Activated CD4-positive, alpha-beta T cell treated with anti-CD3 and anti-CD28 coated beads for 4 hours (primary cell): ENCODE data around the gene PDLIM1.

Experiments
- DNase-seq, 2 donors: peaks; one replicate each; pipeline ENCODE4 v3.0.0-alpha.2; 2020

The PDLIM1 gene

DNA sequence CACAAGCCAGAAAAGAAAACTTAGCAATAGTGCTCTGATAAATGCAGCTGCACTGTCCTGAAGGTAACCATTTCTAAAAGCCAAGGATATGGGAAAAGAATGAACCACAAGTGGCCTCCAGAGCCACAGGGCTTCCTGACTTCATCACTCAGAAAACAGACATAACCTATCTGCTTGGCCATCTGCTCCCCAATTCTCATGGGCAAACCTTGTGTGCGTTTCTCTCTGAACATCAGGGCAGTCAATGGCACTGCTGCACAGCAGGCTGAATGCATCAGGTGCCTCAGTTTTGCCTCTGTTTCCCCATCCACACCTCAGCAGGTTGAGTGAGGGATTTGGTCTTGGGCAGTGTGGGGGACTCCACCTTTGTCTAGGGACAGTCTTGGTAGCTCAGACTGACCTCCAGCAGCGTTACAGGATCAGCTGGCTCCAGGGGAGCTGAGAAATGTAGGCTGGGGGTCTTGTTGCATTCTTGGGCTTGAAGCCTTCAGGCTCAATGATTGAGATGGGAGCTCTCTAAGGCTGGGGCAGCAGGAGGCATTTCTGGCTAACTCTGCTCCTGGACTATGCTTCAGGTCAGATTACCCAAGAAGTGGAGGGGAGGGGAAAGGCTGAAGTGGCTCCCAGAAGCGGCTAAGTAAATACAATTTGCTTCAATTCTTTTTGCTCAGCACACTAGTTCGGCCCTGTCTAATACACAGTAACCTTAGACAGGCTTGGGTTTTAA, 23.6 kb upstream of the PDLIM1 start:
- DNase-seq = no peak

DNA sequence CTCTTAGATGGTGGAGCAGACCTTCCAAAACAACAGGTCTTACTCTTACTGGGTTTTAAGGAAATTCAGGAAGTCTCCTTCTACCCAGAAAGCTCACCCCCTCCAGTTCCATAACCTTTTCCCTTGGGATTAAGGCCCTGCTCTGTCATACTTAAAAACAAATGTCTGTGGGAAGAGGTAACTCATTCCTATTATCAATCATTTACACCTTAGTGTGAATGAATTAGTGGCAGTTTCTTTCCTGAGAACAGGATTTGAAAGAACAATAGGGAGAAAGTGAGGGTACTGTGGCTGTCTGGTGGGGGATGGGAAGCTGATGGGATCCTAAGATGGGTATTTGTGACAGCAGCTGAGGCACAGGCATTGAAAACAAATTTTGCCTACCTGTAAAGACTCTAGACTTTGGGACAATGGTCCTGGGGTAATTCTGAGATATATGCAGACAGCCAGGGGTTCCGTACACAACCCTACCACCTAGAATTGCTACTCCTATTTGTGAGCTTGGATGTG, 22.2 kb upstream of the PDLIM1 start:
- no peak for DNase-seq

DNA sequence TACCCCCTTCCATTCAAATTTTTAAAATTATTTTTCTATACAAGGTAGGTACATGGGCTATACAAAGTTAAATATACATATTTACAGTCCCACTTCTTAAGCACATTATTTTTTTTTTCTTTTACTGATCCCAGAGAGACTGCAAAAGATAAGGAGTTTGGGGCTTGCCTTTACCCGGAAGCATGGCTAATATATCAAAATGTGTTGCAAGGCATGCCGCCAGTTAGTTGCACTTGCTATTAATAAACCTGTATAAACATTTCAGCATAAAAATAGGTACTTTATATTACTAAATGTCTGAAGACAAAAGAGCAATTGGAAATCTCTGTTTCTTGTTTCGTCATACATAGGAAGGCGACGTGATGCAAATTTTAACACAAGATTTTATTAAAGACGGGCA, 21.5 kb upstream of the PDLIM1 start:
- no peak for DNase-seq

DNA sequence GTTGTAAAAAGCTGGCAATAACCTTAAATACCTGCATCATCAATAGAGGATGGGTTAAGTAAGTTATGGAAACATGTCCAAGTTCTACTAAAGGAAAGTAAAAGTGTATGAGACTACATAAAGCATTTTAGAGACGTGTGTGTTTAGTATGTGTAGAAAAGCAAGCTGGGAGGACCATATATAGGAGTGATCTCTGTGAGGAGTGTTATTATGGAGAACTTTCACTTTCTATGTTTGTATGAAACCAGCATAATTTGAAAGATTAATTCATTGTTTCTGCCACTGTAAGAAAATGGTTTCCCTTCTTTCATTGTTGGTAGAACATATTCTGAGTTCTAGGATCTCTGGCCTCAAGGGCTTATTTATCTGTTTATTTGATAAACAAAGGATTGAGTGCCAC, 19.2 kb upstream of the PDLIM1 start:
- DNase-seq = no peak

DNA sequence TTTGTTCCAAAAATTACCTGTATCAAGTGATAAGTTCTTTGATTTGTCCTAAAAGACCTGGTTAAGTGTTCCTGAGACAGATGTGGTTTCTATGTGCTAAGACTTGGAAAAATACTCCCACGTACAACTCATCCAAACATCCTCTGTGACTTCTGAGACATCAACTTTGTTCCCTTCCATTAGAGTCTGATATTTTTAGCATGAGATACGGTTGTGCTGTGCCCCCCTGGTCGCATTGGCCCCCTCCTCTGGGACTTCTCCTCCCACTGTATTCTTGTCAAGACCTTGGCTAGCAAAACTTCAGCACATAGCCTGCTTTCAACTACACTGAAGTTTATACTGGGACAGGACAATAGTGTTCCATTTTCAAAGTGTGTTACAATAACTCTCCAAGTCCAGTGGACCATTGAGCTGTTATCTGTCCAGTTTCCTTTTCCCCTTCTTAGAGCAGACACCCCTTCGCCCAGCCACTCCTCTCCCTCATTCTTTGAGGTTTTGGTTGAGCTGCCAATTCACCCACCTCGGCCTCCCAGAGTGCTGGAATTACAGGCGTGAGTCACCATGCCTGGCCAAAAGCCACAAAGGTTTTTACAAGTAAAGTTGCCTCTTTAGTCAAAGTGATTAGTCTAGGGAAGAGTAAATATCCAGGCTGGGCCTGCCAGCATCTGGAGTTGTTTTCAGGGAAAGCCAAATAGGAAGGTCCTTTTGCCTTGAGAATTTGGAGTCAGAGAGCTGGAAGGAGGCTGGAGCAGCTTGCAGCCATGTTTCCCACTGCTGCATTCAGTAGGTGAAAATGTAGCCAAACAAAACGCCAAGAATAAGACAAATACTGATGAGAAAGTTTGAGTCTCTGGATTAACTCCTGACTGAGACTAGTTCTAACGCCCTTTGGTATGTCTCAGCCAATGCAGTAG, 17.8 kb upstream of the PDLIM1 start:
- DNase-seq = no peak

DNA sequence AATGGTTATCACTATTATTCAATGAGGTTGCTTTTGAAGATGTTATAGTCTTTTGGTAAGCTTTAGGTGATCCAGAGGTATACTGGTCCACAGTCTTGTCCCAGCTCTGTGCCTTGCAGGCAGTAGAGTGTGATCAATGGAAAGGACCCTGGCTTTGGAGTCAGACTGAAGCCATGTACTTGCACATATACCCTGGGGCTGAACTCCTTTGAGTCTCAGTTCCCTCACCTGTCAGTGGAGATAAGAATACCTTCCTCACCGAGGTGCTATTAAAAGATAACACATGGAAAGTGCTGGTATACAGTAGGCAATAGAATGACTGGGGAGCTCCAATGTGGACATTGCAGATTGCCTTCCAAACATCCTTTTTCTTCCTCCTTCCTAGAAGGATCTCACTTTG, 16.0 kb upstream of the PDLIM1 start:
- DNase-seq = no peak

DNA sequence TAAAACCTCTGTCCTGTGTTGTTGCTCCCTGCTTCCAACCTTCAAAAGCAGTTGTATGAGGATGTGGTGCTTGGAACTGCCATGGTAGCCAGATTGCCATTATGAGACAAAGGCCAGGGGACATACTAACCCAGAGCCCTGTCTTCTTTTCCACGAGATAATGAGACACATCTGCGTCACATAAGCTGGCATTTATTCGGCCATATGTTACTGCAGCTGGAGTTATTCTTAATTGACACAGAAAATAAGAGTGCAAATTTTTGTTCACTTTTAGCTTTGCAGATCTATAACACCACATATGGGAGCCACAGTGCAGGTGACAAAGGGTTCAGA, 15.5 kb upstream of the PDLIM1 start:
- no peak for DNase-seq

DNA sequence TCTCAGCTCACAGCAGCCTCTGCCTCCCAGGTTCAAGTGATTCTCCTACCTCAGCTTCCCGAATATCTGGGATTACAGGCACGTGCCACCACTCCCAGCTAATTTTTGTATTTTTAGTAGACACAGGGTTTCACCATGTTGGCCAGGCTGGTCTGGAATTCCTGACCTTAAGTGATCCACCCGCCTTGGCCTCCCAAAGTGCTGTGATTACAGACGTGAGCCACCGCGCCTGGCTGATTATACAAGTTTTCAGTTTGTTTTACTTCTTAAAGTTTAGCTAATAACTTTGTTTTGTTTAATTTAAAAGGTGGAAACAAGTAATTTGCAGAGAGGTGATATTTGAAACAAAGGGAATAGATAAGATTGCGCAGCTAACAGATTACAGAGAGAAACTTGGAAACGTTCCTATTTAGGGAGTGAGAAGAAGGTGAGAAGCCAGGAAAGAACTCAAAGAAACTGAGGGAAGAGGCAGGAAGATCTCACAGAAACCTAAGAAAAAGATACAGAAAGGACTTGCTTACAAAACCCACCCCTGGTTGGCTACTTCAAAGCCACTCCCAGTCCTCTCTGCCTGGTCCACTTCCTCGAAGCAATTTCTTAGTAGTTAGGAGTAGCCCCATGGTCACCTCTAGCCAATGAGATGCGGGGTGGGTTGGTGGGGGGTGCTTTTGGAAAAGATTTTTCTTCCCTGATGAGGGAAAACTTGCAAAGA, 15.0 kb upstream of the PDLIM1 start:
- no peak for DNase-seq

DNA sequence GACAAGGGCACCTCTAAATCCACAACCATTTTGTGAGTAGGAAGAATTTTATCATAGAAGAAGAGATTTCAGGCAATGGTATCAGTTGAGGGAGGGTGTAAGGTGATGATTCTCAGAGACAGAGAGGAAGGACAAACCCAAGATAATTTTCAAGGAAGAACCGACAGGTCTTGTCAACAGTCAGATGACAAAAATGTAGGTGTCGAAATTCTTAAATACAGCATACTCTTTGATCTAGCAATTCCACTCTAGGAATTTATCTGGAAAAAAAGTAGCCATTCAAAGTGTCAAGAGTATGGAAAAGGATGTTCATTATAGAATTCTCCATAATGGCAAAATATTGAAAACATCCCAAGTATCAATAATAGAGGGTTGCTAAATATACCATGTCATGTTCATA, 14.2 kb upstream of the PDLIM1 start:
- DNase-seq = no peak

DNA sequence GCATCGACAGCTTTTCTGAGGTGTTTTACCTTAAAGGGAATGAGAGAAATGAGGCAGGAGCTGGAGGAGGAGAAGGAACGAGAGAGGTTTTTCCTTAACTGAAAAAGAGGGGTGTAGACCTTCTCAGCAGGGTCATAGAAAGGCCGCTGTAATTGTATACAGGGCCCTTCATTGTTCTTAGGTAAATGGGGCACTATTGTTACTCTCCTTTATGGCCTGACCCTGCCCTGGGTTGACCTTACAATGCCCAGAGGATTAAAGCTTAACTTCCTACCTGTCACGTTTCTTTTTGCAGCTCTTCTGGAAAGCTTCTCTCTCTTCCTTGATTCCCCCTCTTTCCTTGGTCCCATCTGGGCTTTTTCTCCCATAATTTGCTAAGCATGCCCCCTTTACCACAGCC, 13.7 kb upstream of the PDLIM1 start:
- DNase-seq = no peak

DNA sequence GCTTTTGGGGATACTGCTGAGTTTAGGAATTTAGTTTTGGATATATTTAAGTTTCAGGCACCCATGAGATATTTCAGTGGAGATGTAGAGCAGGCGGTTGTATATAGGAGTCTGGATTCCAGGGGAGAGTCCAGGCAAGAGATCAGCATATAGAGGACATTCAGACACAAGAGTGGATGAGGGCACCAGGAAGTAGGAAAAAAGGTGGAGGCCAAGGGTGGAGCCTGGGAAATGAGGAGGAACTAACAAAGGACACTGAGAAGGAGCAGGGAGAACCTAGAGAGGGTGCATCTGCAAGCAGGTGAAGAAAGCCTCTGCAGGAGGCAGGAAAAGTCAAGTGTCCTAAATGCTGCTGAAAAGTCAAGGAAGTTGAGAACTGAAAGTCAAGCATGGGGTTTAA, 13.1 kb upstream of the PDLIM1 start:
- no peak for DNase-seq

DNA sequence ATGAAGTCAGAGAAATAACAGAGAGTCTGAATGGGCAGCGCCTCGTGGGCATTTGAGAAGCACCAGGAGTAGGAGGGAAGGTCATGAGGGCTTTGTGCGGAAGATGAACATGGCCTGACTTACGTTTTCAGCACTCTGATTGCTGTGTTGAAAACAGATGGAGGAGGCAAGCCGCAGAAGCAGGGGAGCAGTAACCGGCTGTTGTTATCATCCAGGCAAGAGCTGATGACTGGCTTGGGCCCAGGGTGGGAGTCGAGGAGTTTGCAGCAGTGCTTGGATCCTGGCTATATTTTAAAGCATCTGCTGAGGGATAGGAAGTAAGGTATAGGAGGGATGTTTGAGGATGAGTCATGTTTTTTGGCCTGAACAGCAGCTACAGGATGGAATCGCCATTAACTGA, 12.7 kb upstream of the PDLIM1 start:
- DNase-seq = no peak

DNA sequence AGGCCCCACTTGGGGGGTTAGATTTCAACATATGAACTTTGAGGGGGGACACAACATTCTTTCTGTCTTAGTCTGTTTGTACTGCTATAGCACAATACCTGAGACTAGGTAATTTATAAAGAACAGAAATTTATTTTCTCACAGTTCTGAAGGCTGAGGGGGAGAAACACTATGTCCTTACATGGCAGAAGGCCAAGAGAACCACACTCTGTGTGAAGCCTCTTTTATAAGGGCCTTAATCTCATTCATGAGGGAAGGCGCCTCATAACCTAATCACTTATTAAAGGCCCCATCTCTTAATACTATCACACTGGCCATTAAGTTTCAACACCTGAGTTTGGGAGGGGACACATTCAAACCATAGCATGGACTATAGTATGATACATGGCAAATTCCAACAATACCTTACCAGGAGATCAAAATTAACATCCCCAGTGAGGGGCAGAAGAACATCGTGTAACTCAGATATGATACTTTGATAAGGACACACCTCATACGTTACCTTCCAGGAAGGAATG, 9.3 kb upstream of the PDLIM1 start:
- DNase-seq = no peak

DNA sequence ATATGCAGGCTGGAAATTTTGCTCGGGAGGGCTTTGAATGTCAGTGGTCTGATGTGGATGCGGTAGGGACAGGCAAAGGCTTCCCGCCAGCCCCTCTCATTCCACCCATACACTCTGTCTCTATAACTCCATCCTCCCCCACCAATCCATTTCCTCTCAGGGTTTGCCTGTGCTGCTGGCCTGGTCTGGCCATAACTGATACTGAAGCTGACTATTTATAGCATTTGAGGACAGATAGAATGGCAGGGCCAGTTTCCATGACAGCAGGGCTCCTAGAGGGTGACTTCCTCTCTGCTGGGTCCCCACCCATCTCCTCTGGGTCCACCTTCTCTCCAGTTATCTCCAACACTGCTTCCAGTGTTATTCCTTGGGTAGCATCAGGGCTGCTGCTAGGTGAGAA, 6.6 kb upstream of the PDLIM1 start:
- DNase-seq = no peak

DNA sequence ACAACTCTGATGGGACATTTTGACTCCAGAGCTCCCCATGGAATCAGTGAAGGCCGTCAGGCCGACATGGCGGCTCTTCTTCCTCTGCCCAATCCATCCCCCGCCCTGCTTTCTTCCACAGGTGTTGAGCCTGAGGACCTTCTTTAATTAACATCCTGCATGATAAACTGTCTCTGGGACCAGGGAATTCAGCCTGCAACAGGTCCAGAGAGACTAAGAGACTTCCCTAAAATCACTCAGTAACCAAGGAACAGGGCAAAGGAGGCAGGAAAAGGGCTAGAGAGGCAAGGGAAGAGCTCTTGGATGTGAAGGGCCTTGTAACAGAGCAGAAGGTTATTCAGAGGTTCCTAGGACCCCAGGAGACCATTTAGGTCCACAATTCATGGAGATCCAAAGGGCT, 6.0 kb upstream of the PDLIM1 start:
- DNase-seq = no peak

DNA sequence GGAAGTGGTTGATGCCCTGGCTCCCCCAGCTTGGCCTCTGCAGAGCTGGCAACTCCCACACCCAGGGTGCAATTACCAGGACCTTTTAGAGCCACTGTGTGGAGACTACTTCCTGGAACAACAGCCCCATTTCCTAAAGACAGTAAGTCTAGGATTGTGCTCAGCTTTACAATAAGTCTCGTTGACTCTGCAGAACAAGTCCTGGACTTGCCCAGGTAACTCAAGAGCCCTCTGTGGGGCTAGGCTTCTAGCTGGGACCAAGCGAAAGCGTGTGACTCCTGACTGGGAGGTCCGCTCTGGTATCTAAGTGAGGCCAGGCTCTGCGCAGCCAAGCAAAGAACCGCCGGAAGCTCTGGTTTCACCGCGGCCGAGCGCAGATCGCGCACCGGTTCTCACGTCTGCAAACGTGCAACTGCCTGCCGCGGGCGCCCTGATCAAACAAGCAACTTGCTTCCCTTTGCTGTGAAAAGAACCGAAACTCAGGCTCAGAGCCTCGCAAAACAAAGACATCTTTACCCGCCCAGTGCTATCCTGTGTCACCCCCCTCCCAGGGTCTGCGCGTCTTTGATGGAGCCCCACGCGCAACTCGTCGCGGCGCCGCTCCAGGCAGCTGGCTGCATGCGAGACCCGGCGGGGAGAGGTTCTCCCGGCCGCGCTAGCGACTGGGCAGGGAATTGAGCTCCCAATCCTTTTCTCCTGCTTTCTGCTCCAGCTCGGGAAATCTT, 4.4 kb upstream of the PDLIM1 start:
- DNase-seq = peak in 1 of 2 donors; percentile 3

DNA sequence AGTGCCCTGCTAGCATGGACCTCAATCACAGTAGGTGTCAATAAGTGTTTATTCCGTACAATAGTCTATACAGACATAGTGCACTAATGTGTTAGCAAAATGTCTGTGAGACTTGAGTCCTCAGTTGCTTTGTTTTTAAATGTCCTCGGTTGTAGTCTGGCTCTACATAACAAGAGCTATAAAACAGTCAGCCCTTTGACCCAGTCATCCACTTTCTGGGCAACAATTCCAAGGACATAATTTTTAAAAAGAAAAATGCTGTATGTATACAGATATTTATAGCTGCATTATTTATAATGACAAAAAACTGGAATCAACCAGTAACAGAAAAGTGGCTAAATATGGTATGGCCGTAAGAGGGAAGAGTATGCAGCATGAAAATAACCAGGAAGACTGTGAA, 2.8 kb upstream of the PDLIM1 start:
- DNase-seq = no peak

DNA sequence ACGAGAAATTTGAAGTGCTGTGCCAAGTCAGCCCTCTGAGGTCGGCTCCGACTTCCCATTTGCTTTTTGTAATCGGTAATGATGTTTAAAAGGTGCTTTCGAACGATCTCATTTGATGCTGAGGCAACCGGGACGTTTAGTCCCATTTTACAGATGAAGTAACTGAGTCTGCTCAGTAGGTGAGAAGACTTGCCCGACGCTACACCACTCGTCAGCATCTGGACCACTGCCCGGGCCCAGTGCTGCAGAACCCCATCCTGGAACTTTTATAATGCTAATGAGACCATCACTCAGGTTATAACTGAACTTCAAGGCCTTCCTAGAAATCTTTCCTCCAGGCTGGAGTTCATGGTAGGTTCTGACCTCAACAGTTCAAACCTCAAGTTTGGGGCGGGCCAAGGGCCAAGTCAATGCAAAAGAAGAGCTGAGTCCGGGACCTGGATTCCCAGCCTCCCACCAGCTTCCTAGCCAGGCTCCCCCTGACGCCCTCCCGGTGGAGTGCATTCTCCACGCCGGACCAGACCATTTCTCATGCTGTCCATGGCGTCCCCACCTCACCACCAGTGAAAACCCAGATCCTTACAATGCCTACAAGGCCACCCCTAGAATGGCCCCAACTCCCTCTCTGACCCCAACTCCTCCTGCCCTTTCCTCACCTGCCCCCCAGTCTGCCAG, 699 bp upstream of the PDLIM1 start:
- DNase-seq = no peak

DNA sequence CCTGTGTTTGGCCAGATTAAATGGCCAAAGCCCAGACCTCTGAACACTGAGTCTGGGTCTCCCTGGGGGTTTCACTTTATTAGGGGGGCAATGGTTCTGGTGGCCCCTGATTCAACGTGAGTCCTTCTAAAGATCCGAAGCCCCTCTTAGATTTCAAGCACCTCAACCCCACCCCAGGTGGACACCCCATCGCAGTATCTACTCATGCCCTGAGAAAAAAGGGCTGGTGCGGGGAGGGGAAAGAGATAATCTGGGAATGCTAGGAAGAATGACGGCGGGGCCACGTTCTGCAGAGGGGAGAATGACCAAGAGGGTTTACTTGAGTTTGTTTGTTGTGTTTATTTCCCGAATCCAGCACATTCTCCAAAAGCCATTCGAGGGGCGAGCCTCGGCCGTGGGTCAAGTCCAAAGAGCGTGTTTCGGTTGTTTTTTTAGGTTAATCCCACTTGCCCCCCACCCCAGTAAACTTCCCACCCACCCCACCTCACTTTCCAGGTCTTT, 832 bp downstream of the PDLIM1 start:
- no peak for DNase-seq

DNA sequence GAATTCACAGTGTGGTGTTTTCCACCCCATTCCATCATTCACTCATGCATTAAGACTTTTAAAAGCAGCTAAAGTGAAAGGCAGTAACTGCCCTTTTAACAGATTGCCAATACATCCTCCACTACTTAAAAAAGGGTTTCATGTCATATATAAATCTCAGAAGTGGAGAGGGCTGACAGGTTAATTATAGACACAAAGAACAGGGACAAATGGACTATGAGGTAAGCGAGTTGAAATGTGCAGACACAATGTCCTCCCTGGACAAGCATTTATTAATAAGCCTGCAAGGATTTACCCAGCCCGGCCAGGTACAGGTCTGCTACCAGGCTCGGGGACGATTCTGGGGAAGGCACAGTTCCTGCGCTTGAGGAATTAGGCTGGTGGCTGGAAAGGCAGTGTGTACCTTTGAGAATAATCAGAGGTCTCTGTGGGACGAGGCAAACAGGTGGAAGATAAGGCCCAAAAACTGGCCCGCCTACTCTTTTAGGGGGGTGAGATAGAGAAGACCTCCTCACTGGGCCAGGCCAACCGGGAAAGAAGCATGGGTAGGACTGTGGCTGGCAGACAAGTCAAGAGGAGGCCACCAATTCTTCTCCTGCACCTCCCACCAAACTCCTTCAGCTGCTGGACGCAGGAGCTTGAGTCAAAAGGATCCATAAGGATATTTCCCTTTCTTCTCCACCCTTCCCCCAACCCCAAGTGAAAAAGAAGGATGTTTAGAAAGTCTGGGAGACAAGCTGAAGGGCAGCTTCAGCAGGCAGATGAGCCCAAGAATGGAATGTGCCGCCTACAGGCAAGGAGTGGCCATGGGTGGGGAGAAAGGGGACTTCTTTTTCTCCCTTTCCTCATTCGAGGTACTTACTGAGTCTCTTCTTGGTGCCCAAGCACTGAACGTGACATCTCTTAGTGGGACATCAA, 1.5 kb downstream of the PDLIM1 start:
- DNase-seq = no peak

DNA sequence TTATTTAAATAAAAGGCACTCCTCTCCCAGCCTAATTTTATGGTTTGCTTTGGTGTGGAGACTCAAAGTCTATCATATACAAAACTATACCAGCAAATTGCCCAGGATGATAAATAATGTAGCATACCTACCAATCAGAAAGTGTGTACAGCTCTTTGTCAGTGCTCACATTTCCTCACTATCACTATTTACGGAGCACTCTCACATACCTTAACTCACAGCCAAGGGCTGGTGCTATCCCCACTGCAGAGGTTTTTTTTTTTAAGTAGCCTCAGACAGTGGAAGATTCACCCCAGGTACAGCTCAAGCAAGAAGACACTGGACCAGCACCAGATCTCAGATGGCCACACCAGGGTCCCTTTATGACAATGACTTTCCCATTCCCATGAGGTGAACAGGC, 2.5 kb downstream of the PDLIM1 start:
- DNase-seq = no peak
